Gastrocnemius medialis (tissue), 4 donors: Measurements from ENCODE around the gene THSD4. TPM values are rescaled to one million over a fixed set of nuclear protein-coding genes. Genes with fewer than 3 reads are reported as not detected.

Source experiments
- ATAC-seq, 2 donors: fragments of 150-250 bp; one replicate each; pipeline ENCODE4 v1.9.1; 2016
- DNase-seq, 2 donors: peaks; one replicate each; pipeline ENCODE4 v3.0.0-alpha.2; 2019
- H3K27ac ChIP-seq, 4 donors: fragments of 200-600 bp; sonication (generic); 1 replicate in 1 of 4; 2 replicates in 3 of 4; pipeline ENCODE4 v1.5.1; 2016 to 2018; ENCODE audit warnings: mild to moderate bottlenecking in 2 of 4, moderate library complexity in 1 of 4
- H3K27me3 ChIP-seq, 3 donors: fragments of 200-600 bp; sonication (generic) in 2 of 3; 1 replicate in 1 of 3; 2 replicates in 2 of 3; pipeline versions ENCODE4 v1.5.1 to v1.6.0; 2016 to 2019; ENCODE audit warnings: mild to moderate bottlenecking in 1 of 3, moderate library complexity in 1 of 3
- H3K36me3 ChIP-seq, 2 donors: fragments of 200-600 bp; sonication (generic) in 1 of 2; one replicate each; pipeline ENCODE4 v1.5.1; 2017 to 2018
- H3K4me1 ChIP-seq, 2 donors: fragments of 200-600 bp; sonication (generic) in 1 of 2; one replicate each; pipeline ENCODE4 v1.5.1; 2016 to 2017; ENCODE audit warnings: mild to moderate bottlenecking in 2 of 2
- H3K4me3 ChIP-seq, 4 donors: fragments of 200-600 bp; sonication (generic) in 3 of 4; 1 replicate in 1 of 4; 2 replicates in 3 of 4; pipeline ENCODE4 v1.5.1; 2016 to 2019; ENCODE audit warnings: mild to moderate bottlenecking in 2 of 4
- H3K9me3 ChIP-seq, 3 donors: fragments of 200-600 bp; sonication (generic) in 2 of 3; 1 replicate in 1 of 3; 2 replicates in 2 of 3; pipeline ENCODE4 v1.5.1; 2016 to 2019
- CTCF ChIP-seq, 5 experiments: fragments of 450-650 bp in 3 of 5; fragments of 200-600 bp in 2 of 5; sonication (generic) in 2 of 5; IDR thresholded peaks in 4 of 5; conservative IDR thresholded peaks in 1 of 5; 1 replicate in 4 of 5; 2 replicates in 1 of 5; pipeline ENCODE4 v1.5.1; 2016 to 2019; ENCODE audit warnings: antibody characterized with exemption in 5 of 5, mild to moderate bottlenecking in 3 of 5, moderate library complexity in 3 of 5
- POLR2A ChIP-seq, 2 donors: fragments of 450-650 bp; IDR thresholded peaks; one replicate each; pipeline ENCODE4 v1.6.1; 2017; ENCODE audit warnings: antibody characterized with exemption in 2 of 2, mild to moderate bottlenecking in 2 of 2, moderate library complexity in 2 of 2
- in situ Hi-C, 4 donors: fragments of 200-750 bp; cut with MboI; loops; one replicate each; pipeline versions ENCODE4 v1.15.0 to v1.8.0; 2017; ENCODE audit warnings: low sequenced_read_pairs in 4 of 4
- intact Hi-C: fragments of 100-400 bp; cut with DNase I; formaldehyde crosslinking; loops from one replicate; pipeline ENCODE4 v1.15.1; 2023; ENCODE audit warnings: low total_unique reads
- total RNA-seq, 4 donors: library from RNA; depleted of rRNA; stranded (reverse); fragments of >200 nt; gene quantifications; one replicate each; pipeline versions ENCODE4 v1.1.0 to v1.2.3, GENCODE V29; 2016

THSD4 gene
- total RNA-seq, 4 donors from 2014 or later: 0.35 to 3.1 (median 0.60) TPM

GRCh38 chr15:71650603-71651002 is 535.3 kb downstream of the THSD4 start:
- Histone ChIP-seq H3K9me3 (no peaks in the 10 kb centered on the region), H3K4me1 (peaks cover 0 to 6% of the 10 kb centered on the region in 2 donors), H3K36me3 (no peaks in the 10 kb centered on the region), H3K4me3 (no peak overlapping the region), H3K27me3 (no peaks in the 10 kb centered on the region), H3K27ac (no peak overlapping the region)
- in situ Hi-C loops: loop anchor here in 1 of 4 donors (10.0 kb wide), 1 partner anchor 206 kb away; no protein-coding TSS in a partner anchor
- intact Hi-C loops: loop anchor here (1.0 to 5.0 kb wide), 3 partner anchors 75 to 202 kb away; no protein-coding TSS in a partner anchor
- no peak for ATAC-seq
- DNase-seq: no peak
- TF ChIP-seq POLR2A (IDR thresholded peaks at IDR 0.05) (no peak), CTCF (IDR thresholded peaks at IDR 0.05 in 4 of 5, conservative IDR thresholded peaks at IDR 0.05 in 1 of 5) (no peak)

- intact Hi-C loops: loop anchor here (1.0 to 5.0 kb wide), 3 partner anchors 76 to 203 kb away; no protein-coding TSS in a partner anchor
- ATAC-seq (no peak), DNase-seq (no peak)
- Histone ChIP-seq H3K9me3 (no peaks in the 10 kb centered on the region), H3K27ac (no peak overlapping the region), H3K4me1 (peaks cover 0 to 6% of the 10 kb centered on the region in 2 donors), H3K36me3 (no peaks in the 10 kb centered on the region), H3K27me3 (no peaks in the 10 kb centered on the region), H3K4me3 (no peak overlapping the region)
- TF ChIP-seq CTCF (IDR thresholded peaks at IDR 0.05 in 4 of 5, conservative IDR thresholded peaks at IDR 0.05 in 1 of 5) (peak in 4 of 5 experiments; percentile 13 to 46 (median 35)), POLR2A (IDR thresholded peaks at IDR 0.05) (no peak)
- in situ Hi-C loops: loop anchor here in 1 of 4 donors (10.0 kb wide), 1 partner anchor 207 kb away; no protein-coding TSS in a partner anchor
Measured at GRCh38 chr15:71651750-71652186, 536.5 kb downstream of the THSD4 start.

GRCh38 chr15:71654042-71654719 is 538.9 kb downstream of the THSD4 start:
- Histone ChIP-seq H3K9me3 (no peaks in the 10 kb centered on the region), H3K36me3 (no peaks in the 10 kb centered on the region), H3K27ac (peak overlapping the region in 3 of 4 donors; percentile 46 to 56 (median 47)), H3K27me3 (no peaks in the 10 kb centered on the region), H3K4me1 (peaks cover 9 to 11% of the 10 kb centered on the region in 2 donors), H3K4me3 (no peak overlapping the region)
- no peak for TF ChIP-seq CTCF (IDR thresholded peaks at IDR 0.05 in 4 of 5, conservative IDR thresholded peaks at IDR 0.05 in 1 of 5)
- TF ChIP-seq POLR2A (IDR thresholded peaks at IDR 0.05): no peak
- in situ Hi-C loops (loop anchor here in 1 of 4 donors (10.0 kb wide), 1 partner anchor 209 kb away; no protein-coding TSS in a partner anchor), intact Hi-C loops (loop anchor here (5.0 kb wide), 1 partner anchor 122 kb away; no protein-coding TSS in a partner anchor)
- ATAC-seq (no peak), DNase-seq (no peak)

GRCh38 chr15:71654720-71655174 is 539.5 kb downstream of the THSD4 start:
- peak overlapping the region in 3 of 4 donors; percentile 46 to 56 (median 47) for H3K27ac ChIP-seq
- no peaks in the 10 kb centered on the region for H3K9me3 ChIP-seq
- H3K4me3 ChIP-seq: no peak overlapping the region
- in situ Hi-C loops (loop anchor here in 1 of 4 donors (10.0 kb wide), 1 partner anchor 210 kb away; no protein-coding TSS in a partner anchor), intact Hi-C loops (loop anchor here (5.0 kb wide), 1 partner anchor 122 kb away; no protein-coding TSS in a partner anchor)
- no peak for TF ChIP-seq CTCF (IDR thresholded peaks at IDR 0.05 in 4 of 5, conservative IDR thresholded peaks at IDR 0.05 in 1 of 5)
- TF ChIP-seq POLR2A (IDR thresholded peaks at IDR 0.05): no peak
- peaks cover 13 to 16% of the 10 kb centered on the region in 2 donors for H3K4me1 ChIP-seq
- DNase-seq (no peak), ATAC-seq (peak; percentile 39 to 40)
- H3K36me3 ChIP-seq: no peaks in the 10 kb centered on the region
- H3K27me3 ChIP-seq: no peaks in the 10 kb centered on the region
